ENCODE results near the gene SPIN2A.
A peak's percentile ranks its signal among the peaks of the same experiment; 100 is the strongest.
"Not testable (repeated sequence)": the region's sequence is repeated elsewhere in the genome, so short reads cannot be mapped to it uniquely, and the experiment has no call there.

SPIN2A gene

GRCh38 chrX:57137073-57137472, at the start of gene SPIN2A:
Gene SPIN2A, minus strand, starts transcription at chrX:57137397. Its CDS starts 800 bp downstream, at chrX:57136597.
- not testable (repeated sequence) for DNase-seq

- DNase-seq = no peak
Measured at GRCh38 chrX:57178605-57179004, 41.4 kb upstream of the SPIN2A start.

- DNase-seq = no peak
Measured at GRCh38 chrX:57177070-57177469, 39.9 kb upstream of the SPIN2A start.

GRCh38 chrX:57172544-57172943, 35.3 kb upstream of the SPIN2A start:
- no peak for DNase-seq

GRCh38 chrX:57156397-57157049, 19.3 kb upstream of the SPIN2A start:
- no peak for DNase-seq

GRCh38 chrX:57155171-57155570, 18.0 kb upstream of the SPIN2A start:
- no peak for DNase-seq

- not testable (repeated sequence) for DNase-seq
Measured at GRCh38 chrX:57152222-57152621, 15.0 kb upstream of the SPIN2A start.

GRCh38 chrX:57138674-57139073, 1.5 kb upstream of the SPIN2A start:
- no peak for DNase-seq

GRCh38 chrX:57137501-57137900, 304 bp upstream of the SPIN2A start:
- DNase-seq = no peak

GRCh38 chrX:57136589-57136988, 608 bp downstream of the SPIN2A start:
- DNase-seq = not testable (repeated sequence)

GRCh38 chrX:57135287-57135686, 1.9 kb downstream of the SPIN2A start:
- DNase-seq = no peak

GRCh38 chrX:57134702-57135101, 2.5 kb downstream of the SPIN2A start:
- no peak for DNase-seq

GRCh38 chrX:57133706-57134105, 3.5 kb downstream of the SPIN2A start:
- no peak for DNase-seq

GRCh38 chrX:57133284-57133683, 3.9 kb downstream of the SPIN2A start:
- not testable (repeated sequence) for DNase-seq

- no peak for DNase-seq
Measured at GRCh38 chrX:57132046-57132445, 5.2 kb downstream of the SPIN2A start.

GRCh38 chrX:57121816-57122215, 15.4 kb downstream of the SPIN2A start:
- DNase-seq = no peak

GRCh38 chrX:57121162-57121755, 15.9 kb downstream of the SPIN2A start, which contains the start of gene SPIN2B:
Gene SPIN2B, minus strand, starts transcription at chrX:57121548.
- peak in 1 of 2 experiments; percentile 15 for DNase-seq

- DNase-seq = not testable (repeated sequence)
Measured at GRCh38 chrX:57120619-57121161, 16.5 kb downstream of the SPIN2A start.

GRCh38 chrX:57119416-57119815, 17.8 kb downstream of the SPIN2A start:
- DNase-seq = no peak

GRCh38 chrX:57117566-57117965, 19.6 kb downstream of the SPIN2A start:
- DNase-seq = not testable (repeated sequence)

- DNase-seq = no peak
Measured at GRCh38 chrX:57104921-57105398, 32.2 kb downstream of the SPIN2A start.

- no peak for DNase-seq
Measured at GRCh38 chrX:57104406-57104805, 32.8 kb downstream of the SPIN2A start.

- no peak for DNase-seq
Measured at GRCh38 chrX:57103489-57103888, 33.7 kb downstream of the SPIN2A start.

- DNase-seq = not testable (repeated sequence)
Measured at GRCh38 chrX:57102918-57103317, 34.3 kb downstream of the SPIN2A start.
